Stimulated activated CD4-positive, alpha-beta T cell treated with anti-CD3 and anti-CD28 coated beads, Interleukin-1b, Interleukin-23, amount 100 ng/mL, for 24 hours (primary cell): ENCODE measurements around the gene NLRC5.

Experiments
- DNase-seq, 4 experiments: peaks; one replicate each; pipeline ENCODE4 v3.0.0-alpha.2; 2020; ENCODE audit warnings: low read depth in 4 of 4, low spot score in 1 of 4

Gene NLRC5, protein sequence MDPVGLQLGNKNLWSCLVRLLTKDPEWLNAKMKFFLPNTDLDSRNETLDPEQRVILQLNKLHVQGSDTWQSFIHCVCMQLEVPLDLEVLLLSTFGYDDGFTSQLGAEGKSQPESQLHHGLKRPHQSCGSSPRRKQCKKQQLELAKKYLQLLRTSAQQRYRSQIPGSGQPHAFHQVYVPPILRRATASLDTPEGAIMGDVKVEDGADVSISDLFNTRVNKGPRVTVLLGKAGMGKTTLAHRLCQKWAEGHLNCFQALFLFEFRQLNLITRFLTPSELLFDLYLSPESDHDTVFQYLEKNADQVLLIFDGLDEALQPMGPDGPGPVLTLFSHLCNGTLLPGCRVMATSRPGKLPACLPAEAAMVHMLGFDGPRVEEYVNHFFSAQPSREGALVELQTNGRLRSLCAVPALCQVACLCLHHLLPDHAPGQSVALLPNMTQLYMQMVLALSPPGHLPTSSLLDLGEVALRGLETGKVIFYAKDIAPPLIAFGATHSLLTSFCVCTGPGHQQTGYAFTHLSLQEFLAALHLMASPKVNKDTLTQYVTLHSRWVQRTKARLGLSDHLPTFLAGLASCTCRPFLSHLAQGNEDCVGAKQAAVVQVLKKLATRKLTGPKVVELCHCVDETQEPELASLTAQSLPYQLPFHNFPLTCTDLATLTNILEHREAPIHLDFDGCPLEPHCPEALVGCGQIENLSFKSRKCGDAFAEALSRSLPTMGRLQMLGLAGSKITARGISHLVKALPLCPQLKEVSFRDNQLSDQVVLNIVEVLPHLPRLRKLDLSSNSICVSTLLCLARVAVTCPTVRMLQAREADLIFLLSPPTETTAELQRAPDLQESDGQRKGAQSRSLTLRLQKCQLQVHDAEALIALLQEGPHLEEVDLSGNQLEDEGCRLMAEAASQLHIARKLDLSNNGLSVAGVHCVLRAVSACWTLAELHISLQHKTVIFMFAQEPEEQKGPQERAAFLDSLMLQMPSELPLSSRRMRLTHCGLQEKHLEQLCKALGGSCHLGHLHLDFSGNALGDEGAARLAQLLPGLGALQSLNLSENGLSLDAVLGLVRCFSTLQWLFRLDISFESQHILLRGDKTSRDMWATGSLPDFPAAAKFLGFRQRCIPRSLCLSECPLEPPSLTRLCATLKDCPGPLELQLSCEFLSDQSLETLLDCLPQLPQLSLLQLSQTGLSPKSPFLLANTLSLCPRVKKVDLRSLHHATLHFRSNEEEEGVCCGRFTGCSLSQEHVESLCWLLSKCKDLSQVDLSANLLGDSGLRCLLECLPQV (N-terminal part only)

GRCh38 chr16:56988948-56989945, at the start of gene NLRC5:
Gene NLRC5 (plus strand): TSS chr16:56989557. CDS start chr16:57020713, 31,156 bp downstream.
- DNase-seq, result peak; percentile 80 to 90 (median 88)

- no peak for DNase-seq
Observed at GRCh38 chr16:56939801-56940200, 49.6 kb upstream of the NLRC5 start.

GRCh38 chr16:56941092-56941491, 48.3 kb upstream of the NLRC5 start:
- no peak for DNase-seq

- no peak for DNase-seq
Observed at GRCh38 chr16:56941856-56942331, 47.5 kb upstream of the NLRC5 start.

DNA sequence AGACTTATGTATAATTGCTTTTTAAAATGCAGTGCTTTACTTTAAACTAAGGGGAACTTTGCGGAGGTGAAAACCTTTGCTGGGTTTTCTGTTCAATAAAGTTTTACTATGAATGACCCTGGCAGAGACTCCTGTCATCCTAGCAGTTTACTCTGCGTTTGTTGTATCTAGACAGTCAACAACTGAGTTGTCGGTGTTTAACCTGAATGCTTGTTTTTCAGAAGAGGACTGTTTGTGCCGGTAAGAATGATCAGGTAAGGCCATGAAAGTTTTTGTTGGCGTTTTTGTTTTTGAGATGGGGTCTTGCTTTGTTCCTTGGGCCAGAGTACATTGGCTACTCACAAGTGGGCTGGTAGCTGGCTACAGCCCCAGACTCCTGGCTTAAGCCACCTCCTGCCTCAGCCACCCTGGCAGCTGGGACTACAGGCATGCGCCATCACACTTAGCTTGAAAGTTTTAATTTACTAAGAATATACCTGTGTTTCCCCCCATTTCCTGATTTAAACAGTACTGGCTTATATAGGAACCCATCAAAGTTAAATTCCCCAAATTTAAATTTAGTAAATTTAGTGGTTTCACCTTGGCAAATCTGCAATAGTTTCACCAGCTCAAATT, 45.5 kb upstream of the NLRC5 start:
- DNase-seq, result no peak

DNA sequence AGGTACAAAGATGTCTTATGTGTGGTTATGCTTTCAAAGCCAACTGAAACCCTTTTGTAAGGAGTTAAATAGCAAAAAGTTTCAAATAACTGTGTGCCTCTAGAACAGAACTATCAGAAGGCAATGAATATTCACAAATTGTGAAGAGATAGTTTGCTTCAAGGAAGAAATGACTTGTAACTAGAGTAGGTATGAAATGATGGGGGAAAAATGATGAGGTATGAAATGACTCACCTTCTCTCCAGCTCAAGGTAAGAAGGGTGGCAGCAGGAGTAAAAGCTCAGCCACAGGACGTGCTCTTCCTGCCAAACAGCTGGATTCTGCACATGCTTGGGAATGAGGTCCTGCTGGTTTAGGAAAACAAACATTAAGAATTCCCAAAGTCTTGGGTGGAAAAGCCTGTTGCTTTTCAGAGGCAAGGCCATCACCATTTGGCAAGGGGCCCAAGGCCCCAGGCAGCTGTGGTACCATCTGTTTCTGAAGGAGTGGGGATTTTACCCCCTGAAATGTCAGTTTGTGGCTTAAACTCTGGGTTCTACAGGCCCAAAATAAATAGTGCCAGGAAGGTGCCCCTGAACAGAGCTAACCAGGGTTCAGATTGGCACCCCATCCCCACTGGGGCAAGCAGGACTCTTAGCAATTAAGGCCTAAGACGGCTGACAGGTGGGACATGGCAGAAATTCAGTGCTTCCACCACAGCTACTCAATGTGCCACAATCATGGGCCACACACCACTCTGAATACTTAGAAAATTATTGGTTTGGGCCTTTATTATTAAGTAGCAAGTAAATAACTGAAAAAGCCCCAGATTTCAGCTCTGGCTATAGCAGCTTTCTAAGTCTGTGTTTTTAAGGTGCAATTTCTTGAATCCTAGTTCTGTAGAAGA, 44.2 kb upstream of the NLRC5 start:
- DNase-seq, result peak in 1 of 4 experiments; percentile 21

GRCh38 chr16:56945847-56946527, 43.4 kb upstream of the NLRC5 start:
- no peak for DNase-seq

GRCh38 chr16:56946767-56947603, 42.4 kb upstream of the NLRC5 start:
- no peak for DNase-seq

- no peak for DNase-seq
Observed at GRCh38 chr16:56947604-56947995, 41.8 kb upstream of the NLRC5 start.

DNA sequence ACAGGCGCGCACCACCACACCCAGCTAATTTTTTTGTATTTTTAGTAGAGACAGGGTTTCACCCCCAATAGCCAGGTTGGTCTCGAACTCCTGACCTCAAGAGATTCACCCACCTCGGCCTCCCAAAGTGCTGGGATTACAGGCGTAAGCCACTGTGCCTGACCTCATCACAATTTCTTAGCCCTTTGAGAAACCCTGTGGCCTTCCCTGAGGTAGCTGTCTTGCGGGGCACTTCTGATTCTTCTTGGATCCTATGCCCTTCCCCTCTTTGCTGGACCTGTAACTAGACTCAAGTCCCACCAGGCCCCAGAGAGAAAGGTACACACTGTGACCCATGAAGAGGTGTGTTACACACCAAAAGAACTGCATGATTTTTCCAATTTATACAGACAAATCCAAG, 41.1 kb upstream of the NLRC5 start:
- DNase-seq, result no peak

DNA sequence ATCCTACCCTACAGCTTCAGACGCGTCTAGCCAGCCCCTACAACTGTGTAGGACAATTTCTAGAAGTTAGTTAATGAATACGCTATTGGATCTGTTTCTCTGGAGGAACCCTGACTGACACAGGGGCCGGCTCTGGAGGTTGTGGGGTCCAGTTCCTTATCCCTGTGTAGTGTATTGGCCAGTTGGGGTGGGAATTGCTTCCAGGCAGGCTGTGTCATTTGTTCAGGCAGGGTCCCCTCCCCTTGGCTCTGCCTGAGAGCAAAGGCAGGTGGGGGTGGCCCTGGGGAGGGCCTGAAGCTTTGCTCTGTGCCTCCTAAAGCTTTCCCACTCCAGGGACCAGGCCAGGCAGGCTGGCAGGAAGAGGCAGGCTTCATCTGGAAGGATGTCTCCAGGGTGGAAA, 39.3 kb upstream of the NLRC5 start:
- no peak for DNase-seq

- DNase-seq, result no peak
Observed at GRCh38 chr16:56950455-56950854, 38.9 kb upstream of the NLRC5 start.

GRCh38 chr16:56950881-56951771, 38.2 kb upstream of the NLRC5 start:
- peak in 3 of 4 experiments; percentile 35 to 52 (median 45) for DNase-seq

DNA sequence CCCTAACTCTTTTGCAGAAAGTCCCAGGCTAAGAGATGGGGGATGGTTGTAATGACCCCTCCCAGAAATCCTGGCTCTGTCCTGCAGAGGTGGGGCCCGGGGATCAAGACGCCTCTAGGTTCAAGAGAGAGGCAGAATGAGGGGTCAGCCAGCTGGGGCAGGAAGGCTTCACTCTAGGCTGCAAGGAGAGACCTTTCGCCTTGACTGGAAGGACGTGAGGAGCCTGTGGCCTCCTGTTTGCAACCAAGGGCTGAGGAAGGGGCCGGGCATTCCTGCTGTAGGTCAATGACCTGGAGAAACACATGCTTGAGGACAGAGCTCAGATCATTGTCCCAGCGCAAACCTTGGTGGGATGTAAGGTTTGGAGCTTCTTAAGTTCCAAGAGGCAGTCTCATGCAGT, 36.4 kb upstream of the NLRC5 start:
- DNase-seq, result no peak

- DNase-seq, result no peak
Observed at GRCh38 chr16:56956076-56956475, 33.3 kb upstream of the NLRC5 start.

DNA sequence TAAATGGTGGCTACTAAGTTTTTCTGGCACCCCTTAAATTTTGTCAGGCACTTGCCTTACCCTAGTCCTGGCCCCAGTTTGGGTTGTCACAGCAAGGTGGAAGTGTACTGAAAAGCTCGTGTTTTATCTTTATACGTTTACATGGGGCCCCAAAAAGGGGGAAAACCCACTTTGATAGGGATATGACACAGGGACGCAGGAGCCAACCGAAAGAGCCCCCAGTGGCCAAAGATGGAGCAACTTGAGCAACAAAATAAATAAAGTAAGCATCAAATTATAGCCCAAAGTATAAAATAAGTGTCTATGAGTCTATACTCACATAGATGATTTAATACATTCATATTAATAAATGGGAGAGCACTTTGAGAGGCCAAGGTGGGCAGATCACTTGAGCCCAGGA, 32.6 kb upstream of the NLRC5 start:
- DNase-seq, result no peak
